HepG2 (cell line): ENCODE data around the gene FOXA1. TPM values are rescaled to one million over a fixed set of nuclear protein-coding genes. Genes with fewer than 3 reads are reported as not detected.

Experiments
- ARNT ChIP-seq: fragments of 450-650 bp; IDR thresholded peaks from 2 replicates; pipeline ENCODE4 v1.6.1; 2017
- ATF6 ChIP-seq: sonication (generic); formaldehyde crosslinking; conservative IDR thresholded peaks from 2 replicates; pipeline ENCODE4 v1.4.0; 2020; ENCODE audit warnings: missing genetic modification reagents
- DDIT3 ChIP-seq: sonication (generic); formaldehyde crosslinking; IDR thresholded peaks from 2 replicates; pipeline ENCODE4 v1.4.0; 2020; ENCODE audit warnings: mild to moderate bottlenecking, missing genetic modification reagents
- LBX2 ChIP-seq: sonication (generic); formaldehyde crosslinking; IDR thresholded peaks from 2 replicates; pipeline ENCODE4 v1.5.0; 2020; ENCODE audit warnings: missing genetic modification reagents, mild to moderate bottlenecking, borderline replicate concordance
- MXD3 ChIP-seq: IDR thresholded peaks from 2 replicates; pipeline ENCODE4 v1.6.1; 2016; ENCODE audit warnings: mild to moderate bottlenecking, missing biosample characterization, missing genetic modification reagents
- NBN ChIP-seq: fragments of 450-650 bp; conservative IDR thresholded peaks from 2 replicates; pipeline ENCODE4 v1.6.1; 2017
- NFKBIZ ChIP-seq: IDR thresholded peaks from 2 replicates; pipeline ENCODE4 v1.6.1; 2018; ENCODE audit warnings: missing genetic modification reagents, missing compliant biosample characterization
- POLR2G ChIP-seq: fragments of 200-400 bp; formaldehyde crosslinking; IDR thresholded peaks from 2 replicates; pipeline ENCODE4 v1.6.1; 2018; ENCODE audit warnings: mild to moderate bottlenecking, low read depth, low read length, moderate library complexity
- SCMH1 ChIP-seq: sonication (generic); formaldehyde crosslinking; IDR thresholded peaks from 2 replicates; pipeline ENCODE4 v1.9.0; 2021; ENCODE audit warnings: missing genetic modification reagents, mild to moderate bottlenecking, borderline replicate concordance
- SOX6 ChIP-seq, 2 experiments: fragments of 450-650 bp in 1 of 2; sonication (generic) in 1 of 2; formaldehyde crosslinking in 1 of 2; IDR thresholded peaks; 2 replicates each; pipeline versions ENCODE4 v1.4.0 to v1.6.1; 2017 to 2020; ENCODE audit warnings: antibody characterized with exemption in 1 of 2, mild to moderate bottlenecking in 1 of 2, missing genetic modification reagents in 1 of 2
- SRSF1 ChIP-seq: fragments of 200-400 bp; formaldehyde crosslinking; optimal IDR thresholded peaks from 2 replicates; pipeline ENCODE3; 2017; ENCODE audit warnings: mild to moderate bottlenecking, low read depth, low read length, moderate library complexity
- SRY ChIP-seq: sonication (generic); formaldehyde crosslinking; IDR thresholded peaks from 2 replicates; pipeline ENCODE4 v1.8.0; 2022; ENCODE audit warnings: mild to moderate bottlenecking, missing genetic modification reagents
- ZBTB38 ChIP-seq: sonication (generic); formaldehyde crosslinking; IDR thresholded peaks from 2 replicates; pipeline ENCODE4 v1.5.1; 2020; ENCODE audit warnings: mild to moderate bottlenecking, missing genetic modification reagents
- ZBTB39 ChIP-seq: sonication (generic); formaldehyde crosslinking; IDR thresholded peaks from 2 replicates; pipeline ENCODE4 v1.5.0; 2020; ENCODE audit warnings: missing genetic modification reagents
- ZFP36L1 ChIP-seq: sonication (generic); formaldehyde crosslinking; IDR thresholded peaks from 2 replicates; pipeline ENCODE4 v1.8.0; 2022; ENCODE audit warnings: mild to moderate bottlenecking, missing genetic modification reagents, moderate library complexity
- ZMYM2 ChIP-seq: sonication (generic); formaldehyde crosslinking; IDR thresholded peaks from 2 replicates; pipeline ENCODE4 v1.8.0; 2022; ENCODE audit warnings: mild to moderate bottlenecking, missing genetic modification reagents
- ZNF160 ChIP-seq: sonication (generic); formaldehyde crosslinking; IDR thresholded peaks from 2 replicates; pipeline ENCODE4 v1.8.0; 2022; ENCODE audit warnings: mild to moderate bottlenecking, inconsistent platforms, missing genetic modification reagents
- ZNF230 ChIP-seq: sonication (generic); formaldehyde crosslinking; IDR thresholded peaks from 2 replicates; pipeline ENCODE4 v1.4.0; 2020; ENCODE audit warnings: mild to moderate bottlenecking, missing genetic modification reagents
- ZNF451 ChIP-seq: sonication (generic); formaldehyde crosslinking; IDR thresholded peaks from 2 replicates; pipeline ENCODE4 v1.5.0; 2020; ENCODE audit warnings: mild to moderate bottlenecking, missing genetic modification reagents
- ZNF501 ChIP-seq: sonication (generic); formaldehyde crosslinking; IDR thresholded peaks from 2 replicates; pipeline ENCODE4 v1.5.1; 2020; ENCODE audit warnings: mild to moderate bottlenecking, moderate library complexity, missing genetic modification reagents
- ZNF547 ChIP-seq: sonication (generic); formaldehyde crosslinking; IDR thresholded peaks from 2 replicates; pipeline ENCODE4 v1.5.1; 2020; ENCODE audit warnings: mild to moderate bottlenecking, missing genetic modification reagents
- ZNF616 ChIP-seq: sonication (generic); formaldehyde crosslinking; IDR thresholded peaks from 2 replicates; pipeline ENCODE4 v1.5.0; 2020; ENCODE audit warnings: low read depth, mild to moderate bottlenecking, missing genetic modification reagents
- ZNF740 ChIP-seq: sonication (generic); formaldehyde crosslinking; IDR thresholded peaks from 2 replicates; pipeline ENCODE4 v1.4.0; 2020; ENCODE audit warnings: missing genetic modification reagents
- ZNF891 ChIP-seq: sonication (generic); formaldehyde crosslinking; IDR thresholded peaks from 2 replicates; pipeline ENCODE4 v1.5.0; 2020; ENCODE audit warnings: mild to moderate bottlenecking, missing genetic modification reagents
- ZSCAN22 ChIP-seq: sonication (generic); formaldehyde crosslinking; IDR thresholded peaks from 2 replicates; pipeline ENCODE4 v1.4.0; 2020; ENCODE audit warnings: mild to moderate bottlenecking, missing genetic modification reagents
- polyA plus RNA-seq, 8 experiments: library from polyadenylated mRNA; depleted of rRNA in 3 of 8; stranded (reverse) in 7 of 8; unstranded in 1 of 8; fragments of >200 nt; fragmentation: Illumina TruSeq in 4 of 8; extraction: Trizol in 4 of 8; gene quantifications; 2 replicates each; pipeline versions ENCODE4 v1.2.1 to v1.2.3, GENCODE V29; 2011 to 2016; ENCODE audit warnings: low read depth in 4 of 8, missing spikeins in 1 of 8, mixed read lengths in 1 of 8; ENCODE audit not compliant: insufficient read depth in 1 of 8
- total RNA-seq, 5 experiments: library from RNA; depleted of rRNA; stranded (reverse); fragments of >200 nt; fragmentation: Illumina TruSeq; extraction: Trizol; gene quantifications; 2 replicates each; pipeline ENCODE4 v1.2.3, GENCODE V29; 2016; ENCODE audit warnings: low read depth in 1 of 5

FOXA1 gene
- total and polyA plus RNA-seq, 2 of the 13 experiments (the other 11 are each of a cell fraction or from before 2014, with no cell fraction given), result 43.4 to 58.6 TPM

GRCh38 chr14:37588956-37589714 is 5.9 kb downstream of the FOXA1 start (continued):
- no peak; the same call in 1 of the 2 replicates for TF ChIP-seq ZNF740 (CRISPR knock-in tag)
- no peak for TF ChIP-seq ARNT
- no peak for TF ChIP-seq NBN
- no peak; the same call in 1 of the 2 replicates for TF ChIP-seq NFKBIZ (CRISPR knock-in tag)
- no peak for TF ChIP-seq ZSCAN22
- TF ChIP-seq ZNF547, result no peak
- TF ChIP-seq ATF6 (CRISPR knock-in tag), result no peak
- no peak for TF ChIP-seq ZNF451 (CRISPR knock-in tag)
- no peak for TF ChIP-seq ZNF230
- TF ChIP-seq ZBTB38 (CRISPR knock-in tag), result no peak
- no peak for TF ChIP-seq ZNF616 (CRISPR knock-in tag)
- TF ChIP-seq SOX6 (IDR thresholded peaks at IDR 0.05), result no peak
- TF ChIP-seq SOX6 (CRISPR knock-in tag; IDR thresholded peaks at IDR 0.05), result no peak
- TF ChIP-seq ZNF501 (CRISPR knock-in tag), result no peak
- TF ChIP-seq ZFP36L1 (CRISPR knock-in tag), result no peak
- no peak for TF ChIP-seq ZBTB39 (CRISPR knock-in tag)
- no peak for TF ChIP-seq ZNF160 (CRISPR knock-in tag)
- no peak for TF ChIP-seq MXD3 (CRISPR knock-in tag)
- TF ChIP-seq ZNF891, result no peak
- TF ChIP-seq SCMH1 (CRISPR knock-in tag), result no peak
- no peak for TF ChIP-seq SRY
- TF ChIP-seq SRSF1, result no peak
- no peak for TF ChIP-seq DDIT3 (CRISPR knock-in tag)
- no peak for TF ChIP-seq ZMYM2
- no peak for TF ChIP-seq LBX2 (CRISPR knock-in tag)
- no peak for TF ChIP-seq POLR2G
